AG10803 (cell line): Measurements from ENCODE around the gene MISP.
"Not testable (repeated sequence)": the region's sequence is repeated elsewhere in the genome, so short reads cannot be mapped to it uniquely, and the experiment has no call there.

Experiments
- DNase-seq: peaks from one replicate; pipeline ENCODE4 v3.0.0; 2010; ENCODE audit warnings: low read depth
- H3K4me3 ChIP-seq: 2 replicates; pipeline ENCODE4 v1.5.1; 2011; ENCODE audit warnings: mild to moderate bottlenecking, low read length, control low read depth
- TF ChIP-seq, protein P1 (sequence below): conservative IDR thresholded peaks from 2 replicates; pipeline ENCODE4 v1.5.1; 2011; ENCODE audit warnings: mild to moderate bottlenecking, low read length, control low read depth, inconsistent platforms

Gene MISP

DNA sequence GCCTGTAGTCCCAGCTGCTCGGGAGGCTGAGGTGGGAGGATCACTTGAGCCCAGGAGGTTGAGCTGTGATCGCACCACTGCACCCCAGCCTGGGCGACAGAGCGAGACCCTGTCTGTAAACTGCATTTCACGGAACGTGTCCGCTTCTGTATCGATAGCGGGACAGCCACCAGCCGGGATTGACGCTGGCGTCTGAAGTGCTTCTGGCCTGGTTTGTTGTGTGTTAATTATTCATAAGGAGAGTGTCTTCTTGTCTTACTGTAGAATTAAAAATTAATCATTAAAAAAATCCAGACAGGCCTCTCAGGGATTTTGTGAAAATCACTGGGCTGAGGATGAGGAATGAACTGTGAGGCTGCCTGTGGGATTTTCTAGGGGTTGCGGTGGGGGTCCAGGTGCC, 16.2 kb upstream of the MISP start:
- H3K4me3 ChIP-seq = no peak overlapping the region
- TF ChIP-seq, protein P1, sequence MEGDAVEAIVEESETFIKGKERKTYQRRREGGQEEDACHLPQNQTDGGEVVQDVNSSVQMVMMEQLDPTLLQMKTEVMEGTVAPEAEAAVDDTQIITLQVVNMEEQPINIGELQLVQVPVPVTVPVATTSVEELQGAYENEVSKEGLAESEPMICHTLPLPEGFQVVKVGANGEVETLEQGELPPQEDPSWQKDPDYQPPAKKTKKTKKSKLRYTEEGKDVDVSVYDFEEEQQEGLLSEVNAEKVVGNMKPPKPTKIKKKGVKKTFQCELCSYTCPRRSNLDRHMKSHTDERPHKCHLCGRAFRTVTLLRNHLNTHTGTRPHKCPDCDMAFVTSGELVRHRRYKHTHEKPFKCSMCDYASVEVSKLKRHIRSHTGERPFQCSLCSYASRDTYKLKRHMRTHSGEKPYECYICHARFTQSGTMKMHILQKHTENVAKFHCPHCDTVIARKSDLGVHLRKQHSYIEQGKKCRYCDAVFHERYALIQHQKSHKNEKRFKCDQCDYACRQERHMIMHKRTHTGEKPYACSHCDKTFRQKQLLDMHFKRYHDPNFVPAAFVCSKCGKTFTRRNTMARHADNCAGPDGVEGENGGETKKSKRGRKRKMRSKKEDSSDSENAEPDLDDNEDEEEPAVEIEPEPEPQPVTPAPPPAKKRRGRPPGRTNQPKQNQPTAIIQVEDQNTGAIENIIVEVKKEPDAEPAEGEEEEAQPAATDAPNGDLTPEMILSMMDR = no peak
- DNase-seq = no peak

DNA sequence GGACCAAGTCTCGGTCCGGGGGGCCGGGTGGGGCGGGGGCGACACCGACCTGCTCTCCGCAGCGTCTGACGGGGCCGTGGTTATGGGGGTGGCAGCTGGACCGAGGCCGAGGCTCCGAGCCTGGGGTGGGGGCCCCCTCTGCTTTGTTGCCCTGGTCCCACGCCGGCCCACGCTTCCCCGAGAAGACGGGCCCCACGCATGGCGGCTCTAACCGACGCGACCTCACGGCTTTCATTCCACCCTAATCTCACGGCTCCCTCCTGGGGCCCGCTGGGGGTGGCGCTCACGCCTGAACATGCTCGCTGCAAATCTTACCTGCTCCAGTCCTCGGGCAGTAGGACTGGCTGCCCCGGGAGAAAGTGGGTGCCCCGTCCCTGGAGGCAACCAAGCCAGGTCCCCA, 14.8 kb upstream of the MISP start:
- no peak for DNase-seq
- TF ChIP-seq, protein P1 = no peak
- H3K4me3 ChIP-seq = no peak overlapping the region

DNA sequence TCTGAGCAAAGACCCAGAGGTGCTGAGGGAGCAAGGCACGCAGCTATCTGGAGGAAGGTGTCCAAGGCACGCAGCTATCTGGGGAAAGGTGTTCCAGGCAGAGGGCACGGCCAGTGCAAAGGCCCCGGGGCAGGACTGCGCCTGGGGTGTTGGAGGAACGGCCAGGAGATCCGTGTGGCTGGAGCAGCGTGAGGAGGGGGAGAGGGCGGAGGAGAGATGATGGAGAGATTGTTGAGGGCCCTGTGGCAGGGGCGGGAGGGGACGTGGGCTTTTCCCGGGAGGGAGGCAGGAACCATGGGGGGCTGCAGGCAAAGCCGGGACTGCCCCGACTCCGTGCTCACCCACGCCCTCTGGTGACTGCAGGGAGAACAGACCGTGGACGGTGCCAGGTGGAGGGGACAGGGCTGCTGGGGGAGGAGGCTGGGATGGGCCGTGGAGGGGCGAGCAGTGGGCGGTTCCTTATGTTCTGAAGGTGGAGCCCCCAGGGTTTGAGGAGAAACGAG, 13.3 kb upstream of the MISP start:
- H3K4me3 ChIP-seq = no peak overlapping the region
- peak; percentile 9 for DNase-seq
- TF ChIP-seq, protein P1 = peak; percentile 61

DNA sequence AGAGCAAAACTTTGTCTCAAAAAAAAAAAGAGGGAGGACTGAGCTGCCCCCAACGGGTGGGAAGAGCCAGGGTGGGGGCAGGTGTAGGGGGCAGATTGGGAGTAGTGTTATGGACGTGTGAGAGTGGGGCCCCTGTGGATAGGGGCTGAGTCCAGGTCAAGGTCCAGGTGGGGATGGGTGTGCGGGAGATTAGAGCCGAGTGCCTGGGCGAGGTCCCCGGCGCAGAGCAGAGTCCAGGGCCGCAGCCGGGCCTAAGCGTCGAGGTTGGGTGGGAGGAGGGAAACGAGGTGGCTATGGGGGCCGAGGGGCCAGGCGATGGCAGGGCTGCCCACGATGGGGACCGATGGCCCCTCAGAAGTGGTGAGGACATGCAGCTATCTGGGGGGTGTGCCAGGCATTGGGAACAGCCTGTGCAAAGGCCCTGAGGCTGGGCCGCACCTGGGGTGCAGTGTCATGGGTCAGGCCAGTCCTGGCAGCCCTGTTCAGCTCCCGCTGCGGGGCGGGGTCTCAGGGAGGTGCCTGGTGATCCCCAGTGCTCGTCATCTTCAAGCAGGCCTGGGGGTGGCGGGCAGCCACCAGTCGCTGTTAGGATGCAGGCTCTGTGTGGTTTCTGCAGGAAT, 12.3 kb upstream of the MISP start:
- H3K4me3 ChIP-seq = no peak overlapping the region
- TF ChIP-seq, protein P1 = no peak
- DNase-seq = no peak

DNA sequence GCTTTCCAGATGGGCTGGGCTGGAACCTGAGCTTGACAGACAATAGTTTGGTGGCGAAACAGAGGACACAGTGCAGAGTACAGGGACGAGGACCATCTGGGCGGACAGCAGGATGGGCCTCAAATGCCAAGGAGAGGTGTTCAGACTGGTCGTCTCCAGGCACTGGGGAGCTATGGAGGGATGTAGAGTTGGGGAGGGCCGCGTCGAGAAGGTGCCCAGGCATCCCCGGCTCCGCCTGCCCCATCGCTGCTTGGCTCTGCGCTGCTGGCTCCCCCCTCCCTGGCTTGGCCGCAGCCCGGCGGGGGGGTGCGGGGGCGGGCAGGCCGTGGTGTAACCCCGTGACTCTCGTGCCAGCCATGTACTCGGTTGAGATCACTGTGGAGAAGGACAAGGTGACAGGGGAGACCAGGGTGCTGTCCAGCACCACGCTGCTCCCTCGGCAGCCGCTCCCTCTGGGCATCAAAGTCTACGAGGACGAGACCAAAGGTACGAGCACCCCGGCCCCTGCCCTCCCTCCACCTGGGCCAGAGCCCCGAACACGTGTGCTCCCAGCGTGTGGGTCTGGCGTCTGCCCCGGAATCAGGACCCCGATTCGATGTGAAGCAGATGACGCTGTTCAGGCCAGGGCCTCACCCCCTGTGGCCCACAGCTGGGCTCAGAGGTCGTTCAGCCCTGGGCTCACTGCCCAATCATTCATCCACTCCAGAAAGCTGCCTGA, 10.8 kb upstream of the MISP start:
- no peak for DNase-seq
- no peak overlapping the region for H3K4me3 ChIP-seq
- TF ChIP-seq, protein P1 = no peak

DNA sequence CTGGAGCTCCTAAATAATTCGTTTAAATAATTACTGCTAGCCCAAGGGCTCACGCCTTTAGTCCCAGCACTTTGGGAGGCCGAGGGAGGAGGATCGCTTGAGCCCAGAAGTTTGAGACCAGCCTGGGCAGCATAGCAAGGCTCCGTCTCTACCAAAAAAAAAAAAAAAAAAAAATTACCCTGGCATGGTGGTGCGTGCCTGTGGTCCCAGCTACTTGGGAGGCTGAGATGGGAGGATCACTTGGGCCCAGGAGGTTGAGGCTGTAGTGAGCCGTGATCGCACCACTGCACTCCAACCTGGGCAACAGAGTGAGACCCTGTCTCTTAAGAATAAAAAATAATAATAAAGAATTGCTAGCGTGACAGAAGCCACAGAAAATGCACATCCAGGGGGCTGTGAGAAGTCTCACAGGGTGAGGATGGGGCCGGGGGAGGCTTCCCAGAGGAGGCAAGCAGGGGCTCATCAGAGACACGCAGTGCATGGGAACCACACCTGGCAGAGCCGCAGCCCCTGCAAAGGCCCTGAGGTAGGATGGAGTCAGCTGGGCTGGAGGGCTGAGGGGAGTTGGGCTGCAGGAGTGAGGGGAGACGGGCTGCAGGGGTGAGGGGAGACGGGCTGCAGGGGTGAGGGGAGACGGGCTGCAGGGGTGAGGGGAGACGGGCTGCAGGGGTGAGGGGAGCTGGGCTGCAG, 10.0 kb upstream of the MISP start:
- H3K4me3 ChIP-seq, DNase-seq: not testable (repeated sequence)

DNA sequence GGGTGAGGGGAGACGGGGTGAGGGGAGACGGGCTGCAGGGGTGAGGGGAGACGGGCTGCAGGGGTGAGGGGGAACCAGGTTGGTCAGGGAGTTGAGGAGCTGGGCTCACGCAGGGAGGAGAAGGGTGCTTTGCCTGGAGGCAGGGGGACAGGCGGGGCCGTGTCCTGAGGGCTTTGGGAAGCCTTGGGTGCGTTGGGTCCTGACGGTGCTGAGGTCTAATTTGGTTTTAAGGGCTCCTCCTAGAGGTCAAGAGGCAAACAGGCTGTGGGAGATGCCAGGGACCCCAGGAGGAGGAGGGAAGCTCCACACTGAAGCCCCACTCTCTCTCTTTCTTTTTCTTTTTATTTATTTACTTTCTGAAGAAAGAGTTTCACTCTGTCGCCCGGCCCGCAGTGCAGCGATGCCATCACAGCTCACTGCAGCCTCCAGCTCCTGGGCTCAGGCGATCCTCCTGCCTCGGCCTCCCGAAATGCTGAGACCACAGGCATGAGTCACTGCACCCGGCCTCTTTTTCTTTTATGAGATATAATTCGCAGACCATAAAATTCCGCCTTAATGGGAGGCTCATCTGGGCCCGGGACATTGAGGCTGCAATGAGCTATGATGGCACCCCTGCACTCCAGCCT, 9.3 kb upstream of the MISP start:
- DNase-seq = no peak
- no peak overlapping the region for H3K4me3 ChIP-seq
- TF ChIP-seq, protein P1 = peak; percentile 17; the same call in 1 of the 2 replicates
